H9 (cell line): Measurements from ENCODE around the gene TCF7L1. TPM values are rescaled to one million over a fixed set of nuclear protein-coding genes. Genes with fewer than 3 reads are reported as not detected.

Source experiments
- DNase-seq: peaks from one replicate; pipeline ENCODE4 v3.0.0-alpha.2; 2017
- H2AFZ ChIP-seq: one replicate; pipeline ENCODE4 v1.6.1; 2013; ENCODE audit warnings: mild to moderate bottlenecking, low read length, control low read depth, moderate library complexity
- H2AK5ac ChIP-seq: 2 replicates; pipeline ENCODE4 v1.6.1; 2013; ENCODE audit warnings: low read length, control low read depth, mixed read lengths; ENCODE audit not compliant: insufficient read length
- H2BK120ac ChIP-seq: one replicate; pipeline ENCODE4 v1.6.1; 2013; ENCODE audit warnings: low read depth, mild to moderate bottlenecking, low read length, control low read depth, inconsistent platforms; ENCODE audit not compliant: poor library complexity, severe bottlenecking
- H2BK12ac ChIP-seq: 2 replicates; pipeline ENCODE4 v1.6.1; 2013; ENCODE audit warnings: low read length, control low read depth, mixed read lengths, low read depth; ENCODE audit not compliant: insufficient read length
- H2BK15ac ChIP-seq: 2 replicates; pipeline ENCODE4 v1.6.1; 2013; ENCODE audit warnings: low read depth, low read length, control low read depth
- H2BK20ac ChIP-seq: one replicate; pipeline ENCODE4 v1.6.1; 2013; ENCODE audit warnings: low read depth, mild to moderate bottlenecking, low read length, control low read depth, inconsistent platforms; ENCODE audit not compliant: poor library complexity, severe bottlenecking
- H2BK5ac ChIP-seq: 2 replicates; pipeline ENCODE4 v1.6.1; 2013; ENCODE audit warnings: low read length, control low read depth, mixed read lengths; ENCODE audit not compliant: insufficient read length
- H3K14ac ChIP-seq: 2 replicates; pipeline ENCODE4 v1.6.1; 2013; ENCODE audit warnings: low read length, control low read depth; ENCODE audit not compliant: insufficient read depth
- H3K18ac ChIP-seq: 2 replicates; pipeline ENCODE4 v1.6.1; 2013; ENCODE audit warnings: low read depth, mild to moderate bottlenecking, mixed read lengths, low read length, control low read depth; ENCODE audit not compliant: insufficient read length
- H3K23ac ChIP-seq: 2 replicates; pipeline ENCODE4 v1.6.1; 2013; ENCODE audit warnings: low read length, control low read depth, mixed read lengths, low read depth; ENCODE audit not compliant: insufficient read length
- H3K23me2 ChIP-seq: 2 replicates; pipeline ENCODE4 v1.6.1; 2013; ENCODE audit warnings: low read depth, mild to moderate bottlenecking, mixed read lengths, low read length, control low read depth; ENCODE audit not compliant: insufficient read length, poor library complexity, severe bottlenecking
- H3K27ac ChIP-seq: 2 replicates; pipeline ENCODE4 v1.5.1; 2013; ENCODE audit warnings: low read length, control low read depth, mixed read lengths, low read depth; ENCODE audit not compliant: insufficient read length
- H3K27me3 ChIP-seq: 2 replicates; pipeline ENCODE4 v1.6.1; 2013; ENCODE audit warnings: low read length, control low read depth, inconsistent platforms; ENCODE audit not compliant: insufficient read depth
- H3K4ac ChIP-seq: 2 replicates; pipeline ENCODE4 v1.6.1; 2013; ENCODE audit warnings: low read depth, mild to moderate bottlenecking, control low read depth, inconsistent platforms, low read length, moderate library complexity
- H3K4me1 ChIP-seq: 2 replicates; pipeline ENCODE4 v1.6.1; 2013; ENCODE audit warnings: low read length, control low read depth, inconsistent platforms; ENCODE audit not compliant: insufficient read depth
- H3K4me2 ChIP-seq: 2 replicates; pipeline ENCODE4 v1.6.1; 2013; ENCODE audit warnings: low read length, control low read depth, mixed read lengths; ENCODE audit not compliant: insufficient read length, insufficient read depth
- H3K56ac ChIP-seq: 2 replicates; pipeline ENCODE4 v1.6.1; 2013; ENCODE audit warnings: low read depth, mild to moderate bottlenecking, mixed read lengths, low read length, control low read depth; ENCODE audit not compliant: insufficient read length
- H3K79me1 ChIP-seq: 2 replicates; pipeline ENCODE4 v1.6.1; 2013; ENCODE audit warnings: low read depth, mild to moderate bottlenecking, moderate library complexity, low read length, control low read depth, inconsistent platforms; ENCODE audit not compliant: insufficient read depth, poor library complexity, severe bottlenecking
- H3K79me2 ChIP-seq: 2 replicates; pipeline ENCODE4 v1.6.1; 2013; ENCODE audit warnings: low read length, control low read depth, inconsistent platforms; ENCODE audit not compliant: insufficient read depth
- H3K9ac ChIP-seq: 2 replicates; pipeline ENCODE4 v1.6.1; 2013; ENCODE audit warnings: low read length, control low read depth, mixed read lengths; ENCODE audit not compliant: insufficient read length; ENCODE audit errors: extremely low read depth
- H3K9me3 ChIP-seq: one replicate; pipeline ENCODE4 v1.6.1; 2013; ENCODE audit warnings: low read depth, low read length, inconsistent platforms; ENCODE audit not compliant: control insufficient read depth
- H3T11ph ChIP-seq: one replicate; pipeline ENCODE4 v1.6.1; 2013; ENCODE audit warnings: mild to moderate bottlenecking, low read length, control low read depth, inconsistent platforms
- H4K20me1 ChIP-seq: one replicate; pipeline ENCODE4 v1.6.1; 2013; ENCODE audit not compliant: control insufficient read depth, insufficient read length, insufficient read depth
- H4K5ac ChIP-seq: 2 replicates; pipeline ENCODE4 v1.6.1; 2013; ENCODE audit warnings: low read depth, mild to moderate bottlenecking, mixed read lengths, low read length, control low read depth; ENCODE audit not compliant: insufficient read length
- H4K8ac ChIP-seq: replicated peaks from 2 replicates; pipeline ENCODE4 v1.6.1; 2013; ENCODE audit warnings: low read length, control low read depth, mixed read lengths, low read depth; ENCODE audit not compliant: insufficient read length
- H4K91ac ChIP-seq: 2 replicates; pipeline ENCODE4 v1.6.1; 2013; ENCODE audit warnings: low read depth, mild to moderate bottlenecking, moderate library complexity, mixed read lengths, low read length, control low read depth; ENCODE audit not compliant: insufficient read length
- H3K27ac Mint-ChIP-seq, 3 experiments: 2 replicates in 2 of 3; 3 replicates in 1 of 3; pipeline ENCODE4 v1.8.0; 2020 to 2021; ENCODE audit warnings: mixed read lengths in 3 of 3, mild to moderate bottlenecking in 1 of 3, moderate library complexity in 1 of 3
- H3K27me3 Mint-ChIP-seq: 2 replicates; pipeline ENCODE4 v1.8.0; 2021; ENCODE audit warnings: low read depth, mild to moderate bottlenecking, moderate library complexity, mixed read lengths
- H3K36me3 Mint-ChIP-seq, 3 experiments: 2 replicates in 2 of 3; 3 replicates in 1 of 3; pipeline ENCODE4 v1.8.0; 2020 to 2021; ENCODE audit warnings: low read depth in 3 of 3, mixed read lengths in 3 of 3; ENCODE audit not compliant: insufficient read depth in 1 of 3
- H3K4me1 Mint-ChIP-seq, 2 experiments: 2 replicates each; pipeline ENCODE4 v1.8.0; 2020; ENCODE audit warnings: mixed read lengths in 2 of 2
- H3K4me3 Mint-ChIP-seq, 2 experiments: 2 replicates in 1 of 2; 3 replicates in 1 of 2; pipeline ENCODE4 v1.8.0; 2020 to 2021; ENCODE audit warnings: mild to moderate bottlenecking in 2 of 2, mixed read lengths in 2 of 2, moderate library complexity in 1 of 2
- H3K9me3 Mint-ChIP-seq, 2 experiments: 2 replicates in 1 of 2; 3 replicates in 1 of 2; pipeline ENCODE4 v1.8.0; 2020; ENCODE audit warnings: mild to moderate bottlenecking in 2 of 2, mixed read lengths in 2 of 2, moderate library complexity in 1 of 2
- CTCF ChIP-seq: fragments of 200-600 bp; sonication (generic); conservative IDR thresholded peaks from 3 replicates; pipeline ENCODE4 v1.8.0; 2021; ENCODE audit warnings: antibody characterized with exemption, mild to moderate bottlenecking
- WGBS: extraction: QIAGEN DNeasy Blood & Tissue Kit; methylation state at CpG from one replicate; pipeline ENCODE4 v1.1.7; 2013; ENCODE audit warnings: missing lambda C conversion rate, low lambda C conversion rate, mixed read lengths; ENCODE audit not compliant: insufficient read length; ENCODE audit errors: extremely low coverage; 5-methylcytosine and 5-hydroxymethylcytosine counted together
- total RNA-seq: library from RNA; stranded (reverse); gene quantifications from 2 replicates; pipeline ENCODE4 v1.2.1, GENCODE V29; 2021

Gene TCF7L1
- total RNA-seq, 1 experiment from 2014 or later = 112 TPM

- H3K36me3 Mint-ChIP-seq = peaks cover 20 to 48% (median 39%) of the 10 kb centered on the region in 3 experiments
- H2BK20ac ChIP-seq = no peak overlapping the region
- H4K5ac ChIP-seq = no peak overlapping the region
- H2AK5ac ChIP-seq = no peak overlapping the region
- no peak overlapping the region for H3K18ac ChIP-seq
- H3K4me2 ChIP-seq = no peak overlapping the region
- no peak overlapping the region for H3K23ac ChIP-seq
- no peak overlapping the region for H3K56ac ChIP-seq
- H3K27ac Mint-ChIP-seq = peak overlapping the region in 2 of 3 experiments; percentile 16 to 25; a peak in 2 of 7 replicates
- H3K27me3 ChIP-seq = no peaks in the 10 kb centered on the region
- H3K9ac ChIP-seq = no peak overlapping the region
- H3K27me3 Mint-ChIP-seq = no peaks in the 10 kb centered on the region
- H2BK120ac ChIP-seq = no peak overlapping the region
- no peak overlapping the region for H2BK12ac ChIP-seq
- no peak overlapping the region for H4K8ac ChIP-seq
- no peak overlapping the region for H3K27ac ChIP-seq
- peaks cover 3% of the 10 kb centered on the region; the same call in 1 of the 2 replicates for H3K4me1 ChIP-seq
- peaks cover 25 to 28% of the 10 kb centered on the region in 2 experiments for H3K4me1 Mint-ChIP-seq
- H2BK15ac ChIP-seq = no peak overlapping the region
- H3K4ac ChIP-seq = no peak overlapping the region
- H2BK5ac ChIP-seq = no peak overlapping the region
- DNase-seq = no peak
- H3K14ac ChIP-seq = no peak overlapping the region
- H2AFZ ChIP-seq = no peak overlapping the region
- no CpG with 5 or more reads among the region's 7 CpGs for WGBS
- H3K9me3 ChIP-seq = no peaks in the 10 kb centered on the region
- H4K20me1 ChIP-seq = no peaks in the 10 kb centered on the region
- H3K9me3 Mint-ChIP-seq = no peaks in the 10 kb centered on the region
- no peaks in the 10 kb centered on the region for H3K79me1 ChIP-seq
- H3K4me3 Mint-ChIP-seq = no peak overlapping the region
- H3K23me2 ChIP-seq = no peaks in the 10 kb centered on the region
- H3K79me2 ChIP-seq = no peaks in the 10 kb centered on the region
- no peak overlapping the region for H4K91ac ChIP-seq
- TF ChIP-seq CTCF = no peak
- no peak overlapping the region for H3T11ph ChIP-seq
These were observed 149.7 kb downstream of the TCF7L1 start for GRCh38 chr2:85282914-85283313.
